ENCODE data around the gene MBP. TPM values are rescaled to one million over a fixed set of nuclear protein-coding genes. Genes with fewer than 3 reads are reported as not detected.

MBP gene
- total and polyA plus RNA-seq, 2 donors (not counting 3 experiments of a cell fraction or from before 2014, with no cell fraction given), result 1.7 to 2.3 TPM

DNA sequence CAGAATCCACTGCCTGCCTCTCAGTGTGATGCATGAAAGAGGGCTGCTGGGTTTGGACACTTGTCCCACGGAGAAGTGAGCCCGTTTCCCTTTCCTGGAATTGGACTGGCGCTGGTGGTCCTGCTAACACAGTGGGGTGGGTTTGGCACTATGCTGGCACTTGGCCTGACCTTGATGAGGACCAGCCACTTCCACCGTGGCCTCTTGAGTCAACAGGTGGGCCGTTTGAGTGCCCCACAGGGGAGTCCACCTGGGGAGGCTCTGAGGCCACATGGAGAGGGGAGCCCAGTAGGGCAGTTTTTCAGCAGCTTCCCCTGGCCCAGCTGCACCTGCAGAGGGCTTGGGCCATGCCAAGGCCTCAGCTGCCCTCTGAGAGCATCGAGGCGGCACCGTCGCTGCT is 56.5 kb downstream of the MBP start:
- no TSS peak for BruUV-seq (replicated peaks)
- ChIA-PET CTCF (no interaction called here), POLR2A (no interaction called here)
- no peak for DNase-seq (ENCODE audit: low read depth, low spot score)
- Histone ChIP-seq H3K79me2 (ENCODE audit: control insufficient read depth, insufficient read depth, low read length) (no peaks in the 10 kb centered on the region), H3K9ac (replicated peaks; ENCODE audit: extremely low read depth, insufficient read depth, low read length) (no peak overlapping the region), H3K27ac (ENCODE audit: insufficient read depth, low read depth, low read length) (no peak overlapping the region), H2AFZ (ENCODE audit: low read depth, low read length) (no peak overlapping the region), H3K4me2 (ENCODE audit: insufficient read depth, low read length) (no peak overlapping the region), H3K36me3 (ENCODE audit: control insufficient read depth in 2 of 2, extremely low read depth in 1 of 2, insufficient read depth in 2 of 2, low read length in 2 of 2) (no peaks in the 10 kb centered on the region), H3K9me1 (replicated peaks; ENCODE audit: control insufficient read depth, extremely low read depth, insufficient read depth, low read length) (no peaks in the 10 kb centered on the region), H3K4me3 (replicated peaks in 1 of 3; ENCODE audit: insufficient read depth in 1 of 3, low read depth in 1 of 3, low read length in 3 of 3) (no peak overlapping the region), H3K27me3 (ENCODE audit: control insufficient read depth in 2 of 2, insufficient read depth in 2 of 2, low read length in 2 of 2) (no peaks in the 10 kb centered on the region), H3K9me3 (replicated peaks; ENCODE audit: control insufficient read depth, insufficient read depth, low read length) (no peaks in the 10 kb centered on the region), H3K4me1 (ENCODE audit: control insufficient read depth, extremely low read depth, insufficient read depth, low read length) (peaks cover 15% of the 10 kb centered on the region), H4K20me1 (replicated peaks; ENCODE audit: control insufficient read depth, extremely low read depth, insufficient read depth, low read length) (no peaks in the 10 kb centered on the region)
- intact Hi-C loops (cut with micrococcal nuclease), result no loop called here
- FAIRE-seq, result no peak
- dilution Hi-C loops (cut with MboI; ENCODE audit: extremely low pct_ligation_motif_present, low sequenced_read_pairs), result no loop called here
- no peak for TF ChIP-seq GATA2 (IDR thresholded peaks at IDR 0.05; ENCODE audit: insufficient read depth, insufficient read length, low read depth, low read length)
- no peak for TF ChIP-seq JUN (IDR thresholded peaks at IDR 0.05; ENCODE audit: borderline replicate concordance, insufficient read depth, insufficient read length, low read depth)
- no peak for TF ChIP-seq EZH2 (IDR thresholded peaks at IDR 0.05; ENCODE audit: borderline replicate concordance, low read depth, low read length, severe bottlenecking)
- TF ChIP-seq, protein P1, sequence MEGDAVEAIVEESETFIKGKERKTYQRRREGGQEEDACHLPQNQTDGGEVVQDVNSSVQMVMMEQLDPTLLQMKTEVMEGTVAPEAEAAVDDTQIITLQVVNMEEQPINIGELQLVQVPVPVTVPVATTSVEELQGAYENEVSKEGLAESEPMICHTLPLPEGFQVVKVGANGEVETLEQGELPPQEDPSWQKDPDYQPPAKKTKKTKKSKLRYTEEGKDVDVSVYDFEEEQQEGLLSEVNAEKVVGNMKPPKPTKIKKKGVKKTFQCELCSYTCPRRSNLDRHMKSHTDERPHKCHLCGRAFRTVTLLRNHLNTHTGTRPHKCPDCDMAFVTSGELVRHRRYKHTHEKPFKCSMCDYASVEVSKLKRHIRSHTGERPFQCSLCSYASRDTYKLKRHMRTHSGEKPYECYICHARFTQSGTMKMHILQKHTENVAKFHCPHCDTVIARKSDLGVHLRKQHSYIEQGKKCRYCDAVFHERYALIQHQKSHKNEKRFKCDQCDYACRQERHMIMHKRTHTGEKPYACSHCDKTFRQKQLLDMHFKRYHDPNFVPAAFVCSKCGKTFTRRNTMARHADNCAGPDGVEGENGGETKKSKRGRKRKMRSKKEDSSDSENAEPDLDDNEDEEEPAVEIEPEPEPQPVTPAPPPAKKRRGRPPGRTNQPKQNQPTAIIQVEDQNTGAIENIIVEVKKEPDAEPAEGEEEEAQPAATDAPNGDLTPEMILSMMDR (IDR thresholded peaks at IDR 0.05; ENCODE audit: extremely low read depth in 1 of 2, insufficient read depth in 1 of 2, low read depth in 1 of 2, low read length in 2 of 2), result no peak
- no peak for TF ChIP-seq FOS (IDR thresholded peaks at IDR 0.05; ENCODE audit: borderline replicate concordance, insufficient read depth, low read length)
- no peak for TF ChIP-seq MYC (IDR thresholded peaks at IDR 0.05; ENCODE audit: low read depth, low read length)
- no peak for TF ChIP-seq POLR2AphosphoS5 (IDR thresholded peaks at IDR 0.05; ENCODE audit: insufficient read depth, low read depth, low read length)
- TF ChIP-seq, protein P2, sequence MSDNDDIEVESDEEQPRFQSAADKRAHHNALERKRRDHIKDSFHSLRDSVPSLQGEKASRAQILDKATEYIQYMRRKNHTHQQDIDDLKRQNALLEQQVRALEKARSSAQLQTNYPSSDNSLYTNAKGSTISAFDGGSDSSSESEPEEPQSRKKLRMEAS (IDR thresholded peaks at IDR 0.05; ENCODE audit: insufficient read depth, insufficient read length), result no peak
- TF ChIP-seq POLR2A (IDR thresholded peaks at IDR 0.05; ENCODE audit: low read depth, low read length), result no peak

Measured in endothelial cell of umbilical vein (primary cell).